ENCODE data around the gene MAST4.
A peak's percentile ranks its signal among the peaks of the same experiment; 100 is the strongest.

MAST4 gene

DNA sequence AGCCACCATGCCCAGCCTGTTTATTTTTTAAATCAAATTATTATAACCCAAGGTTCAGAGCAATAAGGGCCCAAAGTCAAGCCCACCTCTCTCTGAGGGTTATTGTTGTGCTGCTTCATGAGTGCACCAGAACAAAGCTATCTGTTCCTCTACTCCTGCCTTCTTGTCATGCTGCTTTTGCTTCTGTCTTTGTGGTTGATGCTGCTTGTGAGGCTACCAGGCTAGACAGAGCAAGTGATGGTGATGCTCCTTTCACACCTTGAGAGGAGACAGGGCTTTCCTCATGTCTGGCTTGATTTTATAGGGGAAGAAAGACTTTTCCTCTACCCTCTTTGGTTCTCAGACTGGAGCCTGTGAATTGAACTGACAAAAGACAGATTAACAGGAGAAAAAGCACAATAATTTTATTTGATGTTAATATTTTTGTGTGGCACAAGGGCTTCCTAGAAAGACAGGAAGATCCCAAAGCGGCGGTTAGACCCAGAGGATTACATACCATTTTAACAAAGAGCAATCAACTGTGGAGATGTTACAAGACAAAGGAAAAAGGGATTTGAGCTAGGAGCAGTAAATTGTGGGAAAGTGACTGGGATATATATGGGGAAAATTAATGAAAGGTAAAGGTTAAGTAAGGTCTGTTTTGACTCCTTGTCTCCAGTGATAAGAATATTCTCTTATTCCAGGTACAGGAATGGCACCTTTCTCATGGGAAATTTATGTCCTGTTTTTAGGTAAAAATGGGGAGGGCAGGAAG lies 604.8 kb downstream of the MAST4 start:
- no peak for DNase-seq

- no peak for DNase-seq
Measured at GRCh38 chr5:67201897-67202549, 605.8 kb downstream of the MAST4 start.

DNA sequence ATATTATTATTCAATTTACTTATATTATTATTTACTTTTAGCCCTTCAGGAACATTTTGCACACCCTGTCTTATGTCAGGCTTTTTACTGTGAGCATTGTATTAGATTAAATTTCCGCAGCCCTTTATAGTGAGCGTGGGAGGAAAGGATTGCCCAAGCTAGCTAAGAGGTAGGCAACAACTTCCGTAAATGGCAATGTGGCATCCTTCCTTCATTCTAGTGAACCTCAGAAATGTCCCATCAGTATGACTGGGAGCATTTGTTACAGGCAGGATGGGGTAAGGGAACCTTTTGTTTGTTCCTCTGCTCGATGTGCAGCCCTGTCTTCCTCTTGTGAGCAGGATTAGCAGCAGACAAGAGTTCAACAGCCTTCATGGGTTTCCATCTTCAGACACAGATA lies 606.6 kb downstream of the MAST4 start:
- DNase-seq, result no peak

GRCh38 chr5:67203701-67204074 lies 607.5 kb downstream of the MAST4 start:
- no peak for DNase-seq

GRCh38 chr5:67204821-67205220 lies 608.6 kb downstream of the MAST4 start:
- DNase-seq, result no peak

GRCh38 chr5:67205981-67206380 lies 609.8 kb downstream of the MAST4 start:
- no peak for DNase-seq

DNA sequence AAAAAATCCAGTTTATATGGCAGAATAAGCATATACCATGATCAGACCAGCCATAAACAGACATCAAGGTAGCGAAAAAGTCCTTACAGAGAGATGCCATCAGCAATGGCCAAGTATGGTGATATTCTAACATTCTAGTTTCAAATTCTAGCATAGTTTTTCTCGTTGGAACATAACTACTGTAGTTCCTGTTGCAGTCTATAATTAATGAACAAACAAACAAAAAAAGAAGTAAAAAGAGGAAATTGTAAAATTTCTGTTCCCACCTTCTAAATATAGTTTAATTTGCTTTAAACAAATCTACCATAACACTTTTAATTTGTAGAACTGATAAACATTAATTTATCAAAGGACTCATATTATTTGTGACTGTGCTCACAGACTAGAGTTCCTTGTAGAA lies 610.3 kb downstream of the MAST4 start:
- DNase-seq, result no peak

DNA sequence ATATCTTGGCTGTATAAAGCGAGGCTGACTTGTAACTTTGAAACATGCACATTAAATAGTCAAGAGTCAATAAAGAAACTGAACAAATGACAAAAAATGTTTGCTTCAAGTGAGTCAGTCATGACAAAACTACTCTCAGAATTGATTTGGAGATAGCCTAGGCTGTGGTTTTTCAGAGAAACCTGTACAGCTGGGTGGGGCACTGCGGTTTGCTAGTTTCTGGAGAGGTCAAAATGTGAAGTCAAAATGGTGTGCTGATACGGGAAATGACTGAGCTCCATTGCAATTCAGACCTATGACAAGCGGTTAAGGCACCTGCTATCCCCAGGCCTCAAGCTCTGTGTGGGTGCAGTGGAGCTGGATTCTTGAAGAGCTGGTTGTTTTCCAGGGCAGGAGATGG lies 610.7 kb downstream of the MAST4 start:
- DNase-seq, result no peak

- no peak for DNase-seq
Measured at GRCh38 chr5:67208403-67208802, 612.2 kb downstream of the MAST4 start.

GRCh38 chr5:67209141-67209771 lies 613.1 kb downstream of the MAST4 start:
- peak; percentile 76 for DNase-seq

GRCh38 chr5:67211926-67212325 lies 615.7 kb downstream of the MAST4 start:
- DNase-seq, result no peak

DNA sequence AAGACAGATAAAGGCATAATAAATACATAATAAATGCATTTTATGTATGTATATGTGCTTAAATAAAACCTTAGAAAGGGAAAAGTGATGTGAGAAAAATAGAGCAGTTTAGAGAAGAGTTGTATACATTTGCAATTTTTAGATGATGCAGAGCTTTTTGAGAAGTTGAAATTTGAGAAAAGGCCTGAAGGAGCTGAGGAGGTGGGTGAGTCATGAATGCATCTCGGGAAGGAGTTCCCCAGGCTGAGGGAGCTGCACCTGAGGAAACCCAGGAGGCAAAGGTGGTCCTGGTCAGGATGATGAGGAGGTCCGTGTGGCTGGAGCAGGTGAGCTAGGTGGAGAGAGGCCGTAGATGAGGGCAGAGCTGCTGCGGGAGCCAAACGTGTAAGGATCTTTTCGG lies 617.8 kb downstream of the MAST4 start:
- DNase-seq, result no peak

DNA sequence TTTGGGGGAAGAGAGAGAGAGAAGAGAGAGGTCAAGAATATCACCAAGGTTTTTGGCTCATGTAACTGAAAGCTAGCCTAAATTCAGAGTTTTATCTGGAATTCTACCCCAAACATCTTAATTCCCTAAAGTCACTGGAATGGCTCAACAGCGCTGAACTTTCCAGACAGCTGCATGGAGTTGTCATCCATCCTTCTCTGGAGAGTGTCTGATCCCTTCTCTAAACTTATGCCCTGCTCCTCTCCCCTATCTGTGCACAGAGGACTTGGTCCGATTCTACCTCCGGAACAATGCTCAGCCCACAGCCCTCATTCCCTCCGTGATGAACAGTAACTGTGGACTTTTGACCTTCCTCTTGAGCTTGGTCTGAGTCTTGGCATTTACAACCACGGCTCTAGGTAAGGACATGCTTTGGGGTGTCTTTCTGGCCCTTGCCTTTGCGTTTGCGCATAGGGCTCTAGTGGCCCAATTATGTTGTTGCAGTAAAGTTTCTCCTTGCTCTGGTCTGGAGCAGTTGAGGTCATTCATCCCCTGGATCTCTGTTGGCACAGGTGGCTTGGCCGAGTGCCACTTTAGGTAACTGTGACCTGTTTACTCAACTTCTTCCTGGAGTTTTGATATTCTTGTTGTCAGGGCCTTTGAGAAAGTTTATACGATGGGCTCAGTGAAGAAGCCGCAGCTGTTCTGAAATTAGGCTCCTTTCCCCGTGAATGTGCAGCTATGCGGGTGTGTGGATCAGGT lies 618.7 kb downstream of the MAST4 start:
- no peak for DNase-seq

DNA sequence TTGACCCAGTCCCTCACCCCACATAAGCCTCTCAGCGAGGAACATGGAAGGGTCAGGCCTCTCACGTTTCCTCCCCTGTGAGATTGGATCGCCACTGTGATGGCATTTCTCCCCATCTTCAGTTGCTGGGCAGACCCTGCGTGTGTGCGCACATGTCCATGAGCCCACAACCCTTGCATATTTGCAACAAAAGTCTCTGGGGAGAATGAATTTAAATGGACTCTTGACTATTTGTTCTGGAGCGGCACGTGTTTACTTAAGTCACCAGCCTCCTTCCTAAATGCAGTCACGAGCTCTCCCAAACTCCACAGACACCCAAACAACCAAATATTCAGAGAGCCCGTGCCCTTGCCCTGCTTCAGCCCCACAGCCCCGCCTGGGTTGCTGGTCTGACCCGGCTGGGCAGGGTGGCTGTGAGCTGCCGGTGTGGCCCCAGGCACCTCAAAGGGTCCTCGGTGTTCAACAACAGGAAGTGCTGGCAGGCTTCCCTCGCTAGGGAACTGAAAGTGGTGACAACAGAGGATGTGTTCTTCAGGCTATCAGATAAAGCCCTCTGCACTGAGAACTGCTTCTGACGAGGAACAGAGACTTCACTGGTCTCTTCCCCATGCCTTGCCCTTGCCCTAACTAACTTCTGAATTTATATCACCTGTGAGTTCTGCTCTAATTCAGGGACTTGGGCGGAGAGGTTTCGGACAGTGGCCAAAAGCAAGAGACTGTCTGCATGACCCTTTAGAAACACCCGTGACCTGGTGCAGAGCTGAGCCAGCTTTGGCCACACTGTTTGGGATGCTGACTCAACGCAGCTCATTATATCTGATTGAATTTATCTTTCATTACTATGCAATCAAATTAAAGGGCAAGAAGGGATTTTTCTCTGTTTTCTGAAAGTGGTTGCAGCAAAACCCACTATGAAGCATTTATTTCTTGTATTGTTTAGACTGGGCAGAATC lies 619.6 kb downstream of the MAST4 start:
- DNase-seq, result no peak

- DNase-seq, result no peak
Measured at GRCh38 chr5:67216564-67216963, 620.4 kb downstream of the MAST4 start.

All from NCI-H2171 treated with DMSO at 0.1 percent for 48 hours (cell line).